ENCODE data around the gene UNC13A. TPM values are rescaled to one million over a fixed set of nuclear protein-coding genes. Genes with fewer than 3 reads are reported as not detected.
A peak's percentile ranks its signal among the peaks of the same experiment; 100 is the strongest.

UNC13A gene
- total RNA-seq, 3 donors from 2014 or later, result under 0.01 to 0.15 TPM; not detected in 1

- Histone ChIP-seq H3K36me3 (no peaks in the 10 kb centered on the region), H3K4me1 (no peaks in the 10 kb centered on the region), H3K4me3 (no peak overlapping the region), H3K9me3 (peaks cover 15 to 18% of the 10 kb centered on the region in 2 donors), H3K27me3 (no peaks in the 10 kb centered on the region), H3K27ac (no peak overlapping the region)
- TF ChIP-seq POLR2A (IDR thresholded peaks at IDR 0.05) (no peak), CTCF (IDR thresholded peaks at IDR 0.05) (no peak), POLR2AphosphoS5 (IDR thresholded peaks at IDR 0.05) (no peak)
- DNase-seq (ENCODE audit: low spot score in 2 of 2), result no peak
- intact Hi-C loops (cut with DNase I; ENCODE audit: low total_unique reads), result loop anchor here (10.0 kb wide), 1 partner anchor 870 kb away; no protein-coding TSS in a partner anchor
These were observed 23.1 kb downstream of the UNC13A start for GRCh38 chr19:17665058-17665457.

GRCh38 chr19:17659996-17660395 is 28.2 kb downstream of the UNC13A start:
- intact Hi-C loops (cut with DNase I; ENCODE audit: low total_unique reads), result loop anchor here (10.0 kb wide), 1 partner anchor 865 kb away; no protein-coding TSS in a partner anchor
- H3K4me1 ChIP-seq, result no peaks in the 10 kb centered on the region
- H3K27me3 ChIP-seq, result no peaks in the 10 kb centered on the region
- no peak for DNase-seq (ENCODE audit: low spot score in 2 of 2)
- no peak overlapping the region for H3K4me3 ChIP-seq
- no peaks in the 10 kb centered on the region for H3K36me3 ChIP-seq
- H3K27ac ChIP-seq, result no peak overlapping the region
- TF ChIP-seq POLR2A (IDR thresholded peaks at IDR 0.05), result no peak
- no peak for TF ChIP-seq CTCF (IDR thresholded peaks at IDR 0.05)
- TF ChIP-seq POLR2AphosphoS5 (IDR thresholded peaks at IDR 0.05), result no peak
- peaks cover 6 to 10% of the 10 kb centered on the region in 2 donors for H3K9me3 ChIP-seq

GRCh38 chr19:17658666-17659065 is 29.5 kb downstream of the UNC13A start:
- H3K27me3 ChIP-seq, result no peaks in the 10 kb centered on the region
- no peaks in the 10 kb centered on the region for H3K9me3 ChIP-seq
- TF ChIP-seq POLR2AphosphoS5 (IDR thresholded peaks at IDR 0.05), result no peak
- intact Hi-C loops (cut with DNase I; ENCODE audit: low total_unique reads), result no loop called here
- no peak for DNase-seq (ENCODE audit: low spot score in 2 of 2)
- H3K36me3 ChIP-seq, result no peaks in the 10 kb centered on the region
- H3K4me1 ChIP-seq, result no peaks in the 10 kb centered on the region
- no peak overlapping the region for H3K4me3 ChIP-seq
- peak overlapping the region in 1 of 2 donors; percentile 76 for H3K27ac ChIP-seq

- DNase-seq (ENCODE audit: low spot score in 2 of 2), result no peak
- TF ChIP-seq CTCF (IDR thresholded peaks at IDR 0.05), result no peak
- peak in 1 of 3 donors; percentile 46 for TF ChIP-seq POLR2AphosphoS5 (IDR thresholded peaks at IDR 0.05)
- Histone ChIP-seq H3K9me3 (no peaks in the 10 kb centered on the region), H3K27ac (peak overlapping the region in 1 of 2 donors; percentile 40), H3K4me1 (no peaks in the 10 kb centered on the region), H3K4me3 (no peak overlapping the region), H3K27me3 (no peaks in the 10 kb centered on the region), H3K36me3 (no peaks in the 10 kb centered on the region)
- intact Hi-C loops (cut with DNase I; ENCODE audit: low total_unique reads), result no loop called here
These were observed 29.9 kb downstream of the UNC13A start for GRCh38 chr19:17658240-17658639.

GRCh38 chr19:17656970-17657369 is 31.2 kb downstream of the UNC13A start:
- H3K27me3 ChIP-seq, result no peaks in the 10 kb centered on the region
- intact Hi-C loops (cut with DNase I; ENCODE audit: low total_unique reads), result no loop called here
- H3K27ac ChIP-seq, result no peak overlapping the region
- DNase-seq (ENCODE audit: low spot score in 2 of 2), result no peak
- H3K36me3 ChIP-seq, result no peaks in the 10 kb centered on the region
- H3K4me1 ChIP-seq, result no peaks in the 10 kb centered on the region
- H3K9me3 ChIP-seq, result no peaks in the 10 kb centered on the region
- H3K4me3 ChIP-seq, result no peak overlapping the region
- TF ChIP-seq POLR2AphosphoS5 (IDR thresholded peaks at IDR 0.05) (no peak), CTCF (IDR thresholded peaks at IDR 0.05) (no peak), POLR2A (IDR thresholded peaks at IDR 0.05) (no peak)
